Mesodermal cell (in vitro differentiated cells): ENCODE measurements around the gene CCDC30.
A peak's percentile ranks its signal among the peaks of the same experiment; 100 is the strongest.
"Not testable (repeated sequence)": the region's sequence is repeated elsewhere in the genome, so short reads cannot be mapped to it uniquely, and the experiment has no call there.

Experiments used
- H3K27ac ChIP-seq: 2 replicates; pipeline ENCODE4 v1.7.0; 2013; ENCODE audit warnings: mild to moderate bottlenecking, low read depth, low read length, moderate library complexity; ENCODE audit not compliant: severe bottlenecking
- H3K36me3 ChIP-seq: 2 replicates; pipeline ENCODE4 v1.7.1; 2013; ENCODE audit warnings: mild to moderate bottlenecking, low read length, moderate library complexity; ENCODE audit not compliant: control insufficient read depth, insufficient read depth
- H3K4me1 ChIP-seq: one replicate; pipeline ENCODE4 v1.7.1; 2013; ENCODE audit warnings: mild to moderate bottlenecking, low read length; ENCODE audit not compliant: insufficient read depth, control insufficient read depth, poor library complexity, severe bottlenecking
- H3K4me3 ChIP-seq: 2 replicates; pipeline ENCODE4 v1.7.0; 2013; ENCODE audit warnings: low read length, control low read depth, mild to moderate bottlenecking; ENCODE audit not compliant: insufficient read depth, poor library complexity, severe bottlenecking; ENCODE audit errors: extremely low read depth
- H3K9me3 ChIP-seq: 2 replicates; pipeline ENCODE4 v1.7.1; 2013; ENCODE audit warnings: mild to moderate bottlenecking, low read length, moderate library complexity; ENCODE audit not compliant: control insufficient read depth
- WGBS, 2 experiments: methylation state at CpG; one replicate each; pipeline ENCODE4 v1.1.5; 2013; ENCODE audit warnings: missing lambda C conversion rate in 2 of 2; ENCODE audit not compliant: insufficient coverage in 2 of 2; 5-methylcytosine and 5-hydroxymethylcytosine counted together

CCDC30 gene

GRCh38 chr1:42479621-42480020, 16.5 kb downstream of the CCDC30 start:
- H3K4me1 ChIP-seq = no peaks in the 10 kb centered on the region
- H3K36me3 ChIP-seq = no peaks in the 10 kb centered on the region
- H3K9me3 ChIP-seq = no peaks in the 10 kb centered on the region
- no peak overlapping the region for H3K27ac ChIP-seq
- no peak overlapping the region for H3K4me3 ChIP-seq
- WGBS, 2 experiments = 22 to 100% methylated on average over 1 of the region's 4 CpGs

GRCh38 chr1:42480921-42481320, 17.8 kb downstream of the CCDC30 start:
- H3K27ac ChIP-seq = no peak overlapping the region
- no peaks in the 10 kb centered on the region for H3K4me1 ChIP-seq
- no peak overlapping the region for H3K4me3 ChIP-seq
- no peaks in the 10 kb centered on the region for H3K36me3 ChIP-seq
- no CpG with 5 or more reads among the region's 1 CpG for WGBS, 2 experiments
- no peaks in the 10 kb centered on the region for H3K9me3 ChIP-seq

GRCh38 chr1:42482635-42483153, 19.6 kb downstream of the CCDC30 start:
- Histone ChIP-seq H3K4me3 (no peak overlapping the region), H3K27ac (no peak overlapping the region), H3K4me1 (no peaks in the 10 kb centered on the region), H3K36me3 (no peaks in the 10 kb centered on the region), H3K9me3 (no peaks in the 10 kb centered on the region)
- 86% methylated on average over 1 of the region's 2 CpGs; no CpG with 5 or more reads in 1 of the 2 experiments for WGBS, 2 experiments

GRCh38 chr1:42484382-42484781, 21.3 kb downstream of the CCDC30 start:
- no peaks in the 10 kb centered on the region for H3K9me3 ChIP-seq
- H3K36me3 ChIP-seq = no peaks in the 10 kb centered on the region
- H3K4me3 ChIP-seq = no peak overlapping the region
- no CpG with 5 or more reads among the region's 2 CpGs for WGBS, 2 experiments
- H3K4me1 ChIP-seq = no peaks in the 10 kb centered on the region
- H3K27ac ChIP-seq = peak overlapping the region; percentile 18

- no peaks in the 10 kb centered on the region for H3K4me1 ChIP-seq
- no peak overlapping the region for H3K27ac ChIP-seq
- WGBS, 2 experiments = 86 to 88% methylated on average over 1 of the region's 3 CpGs
- H3K36me3 ChIP-seq = no peaks in the 10 kb centered on the region
- H3K4me3 ChIP-seq = no peak overlapping the region
- no peaks in the 10 kb centered on the region for H3K9me3 ChIP-seq
Observed at GRCh38 chr1:42490237-42490636, 27.2 kb downstream of the CCDC30 start.

GRCh38 chr1:42502031-42502430, 38.9 kb downstream of the CCDC30 start:
- H3K4me1 ChIP-seq, H3K4me3 ChIP-seq, H3K36me3 ChIP-seq, H3K27ac ChIP-seq: not testable (repeated sequence)
- 87 to 91% methylated on average over 8 to 9 of the region's 11 CpGs for WGBS, 2 experiments
- peaks cover 39% of the 10 kb centered on the region for H3K9me3 ChIP-seq

GRCh38 chr1:42504535-42505128, 41.5 kb downstream of the CCDC30 start:
- WGBS, 2 experiments = 89% methylated on average over 1 of the region's 2 CpGs; no CpG with 5 or more reads in 1 of the 2 experiments
- H3K27ac ChIP-seq = no peak overlapping the region
- no peak overlapping the region for H3K4me3 ChIP-seq
- no peaks in the 10 kb centered on the region for H3K36me3 ChIP-seq
- H3K9me3 ChIP-seq = peaks cover 53% of the 10 kb centered on the region
- no peaks in the 10 kb centered on the region for H3K4me1 ChIP-seq

- Histone ChIP-seq H3K36me3 (no peaks in the 10 kb centered on the region), H3K4me1 (no peaks in the 10 kb centered on the region), H3K27ac (no peak overlapping the region), H3K4me3 (no peak overlapping the region), H3K9me3 (peaks cover 65% of the 10 kb centered on the region)
- WGBS, 2 experiments = 80 to 100% methylated on average over 1 of the region's 1 CpG
Observed at GRCh38 chr1:42506576-42506975, 43.5 kb downstream of the CCDC30 start.

GRCh38 chr1:42511581-42512155, 48.6 kb downstream of the CCDC30 start:
- not testable (repeated sequence) for H3K4me3 ChIP-seq, H3K27ac ChIP-seq, H3K36me3 ChIP-seq, H3K4me1 ChIP-seq
- 75 to 78% methylated on average over 3 to 5 of the region's 6 CpGs for WGBS, 2 experiments
- H3K9me3 ChIP-seq = peaks cover 45% of the 10 kb centered on the region

GRCh38 chr1:42518908-42519307, 55.8 kb downstream of the CCDC30 start:
- Histone ChIP-seq H3K4me1 (no peaks in the 10 kb centered on the region), H3K36me3 (no peaks in the 10 kb centered on the region), H3K9me3 (peaks cover 7% of the 10 kb centered on the region), H3K27ac (no peak overlapping the region), H3K4me3 (no peak overlapping the region)
- WGBS, 2 experiments = no CpG with 5 or more reads among the region's 1 CpG

- no peaks in the 10 kb centered on the region for H3K4me1 ChIP-seq
- H3K27ac ChIP-seq = no peak overlapping the region
- no peak overlapping the region for H3K4me3 ChIP-seq
- WGBS, 2 experiments = 100% methylated on average over 1 of the region's 3 CpGs; no CpG with 5 or more reads in 1 of the 2 experiments
- peaks cover 7% of the 10 kb centered on the region for H3K9me3 ChIP-seq
- no peaks in the 10 kb centered on the region for H3K36me3 ChIP-seq
Observed at GRCh38 chr1:42523171-42523570, 60.1 kb downstream of the CCDC30 start.
